Chondrocyte (in vitro differentiated cells): ENCODE measurements around the gene HUNK. TPM values are rescaled to one million over a fixed set of nuclear protein-coding genes. Genes with fewer than 3 reads are reported as not detected.

Experiments
- DNase-seq: peaks from one replicate; pipeline ENCODE4 v3.0.0; 2021; ENCODE audit warnings: mixed read lengths, low spot score
- H3K27ac Mint-ChIP-seq: one replicate; pipeline ENCODE4 v1.8.0; 2021; ENCODE audit warnings: mild to moderate bottlenecking, moderate library complexity, mixed read lengths; ENCODE audit not compliant: unreplicated experiment
- H3K27me3 Mint-ChIP-seq: 2 replicates; pipeline ENCODE4 v1.8.0; 2021; ENCODE audit warnings: low read depth, mixed read lengths
- H3K36me3 Mint-ChIP-seq: 2 replicates; pipeline ENCODE4 v1.8.0; 2021; ENCODE audit warnings: low read depth, mixed read lengths
- H3K4me1 Mint-ChIP-seq: 2 replicates; pipeline ENCODE4 v1.8.0; 2021; ENCODE audit warnings: low read depth, mild to moderate bottlenecking, mixed read lengths
- H3K4me3 Mint-ChIP-seq: one replicate; pipeline ENCODE4 v1.8.0; 2021; ENCODE audit warnings: mild to moderate bottlenecking, moderate library complexity, mixed read lengths; ENCODE audit not compliant: unreplicated experiment
- H3K9me3 Mint-ChIP-seq: 2 replicates; pipeline ENCODE4 v1.8.0; 2021; ENCODE audit warnings: low read depth, mixed read lengths
- total RNA-seq: library from RNA; stranded (reverse); gene quantifications from 3 replicates; pipeline ENCODE4 v1.2.1, GENCODE V29; 2021
- TF ChIP-seq, protein P1 (sequence below): fragments of 200-600 bp; sonication (generic); IDR thresholded peaks from 2 replicates; pipeline ENCODE4 v1.5.0; 2021; ENCODE audit warnings: antibody characterized with exemption, mild to moderate bottlenecking, moderate library complexity

HUNK gene
- total RNA-seq, 1 donor from 2014 or later = 1.6 TPM

DNA sequence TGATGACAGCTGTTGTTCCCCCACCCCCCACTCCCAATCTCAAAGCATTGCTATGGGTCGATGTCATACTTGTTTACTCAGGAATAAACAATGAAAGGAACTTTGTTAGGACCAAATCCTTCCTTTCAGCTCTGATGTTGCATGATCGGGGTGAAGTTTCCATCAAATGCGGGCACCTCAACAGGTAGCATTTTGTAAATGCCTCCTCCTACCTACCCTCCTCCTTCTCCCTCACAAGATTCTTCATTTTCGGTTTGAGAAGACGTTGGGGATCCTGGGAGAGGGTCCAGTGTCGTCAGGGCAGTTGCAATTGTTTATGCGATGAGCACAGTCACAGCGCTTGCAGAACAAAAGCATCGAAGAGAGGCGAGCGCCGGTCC lies 758 bp upstream of the HUNK start:
- peaks cover 4% of the 10 kb centered on the region for H3K27me3 Mint-ChIP-seq
- no peak overlapping the region for H3K27ac Mint-ChIP-seq
- peaks cover 23% of the 10 kb centered on the region for H3K4me1 Mint-ChIP-seq
- H3K9me3 Mint-ChIP-seq = no peaks in the 10 kb centered on the region
- TF ChIP-seq, protein P1, sequence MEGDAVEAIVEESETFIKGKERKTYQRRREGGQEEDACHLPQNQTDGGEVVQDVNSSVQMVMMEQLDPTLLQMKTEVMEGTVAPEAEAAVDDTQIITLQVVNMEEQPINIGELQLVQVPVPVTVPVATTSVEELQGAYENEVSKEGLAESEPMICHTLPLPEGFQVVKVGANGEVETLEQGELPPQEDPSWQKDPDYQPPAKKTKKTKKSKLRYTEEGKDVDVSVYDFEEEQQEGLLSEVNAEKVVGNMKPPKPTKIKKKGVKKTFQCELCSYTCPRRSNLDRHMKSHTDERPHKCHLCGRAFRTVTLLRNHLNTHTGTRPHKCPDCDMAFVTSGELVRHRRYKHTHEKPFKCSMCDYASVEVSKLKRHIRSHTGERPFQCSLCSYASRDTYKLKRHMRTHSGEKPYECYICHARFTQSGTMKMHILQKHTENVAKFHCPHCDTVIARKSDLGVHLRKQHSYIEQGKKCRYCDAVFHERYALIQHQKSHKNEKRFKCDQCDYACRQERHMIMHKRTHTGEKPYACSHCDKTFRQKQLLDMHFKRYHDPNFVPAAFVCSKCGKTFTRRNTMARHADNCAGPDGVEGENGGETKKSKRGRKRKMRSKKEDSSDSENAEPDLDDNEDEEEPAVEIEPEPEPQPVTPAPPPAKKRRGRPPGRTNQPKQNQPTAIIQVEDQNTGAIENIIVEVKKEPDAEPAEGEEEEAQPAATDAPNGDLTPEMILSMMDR = no peak
- DNase-seq = no peak
- H3K36me3 Mint-ChIP-seq = no peaks in the 10 kb centered on the region
- H3K4me3 Mint-ChIP-seq = peak overlapping the region; percentile 80

DNA sequence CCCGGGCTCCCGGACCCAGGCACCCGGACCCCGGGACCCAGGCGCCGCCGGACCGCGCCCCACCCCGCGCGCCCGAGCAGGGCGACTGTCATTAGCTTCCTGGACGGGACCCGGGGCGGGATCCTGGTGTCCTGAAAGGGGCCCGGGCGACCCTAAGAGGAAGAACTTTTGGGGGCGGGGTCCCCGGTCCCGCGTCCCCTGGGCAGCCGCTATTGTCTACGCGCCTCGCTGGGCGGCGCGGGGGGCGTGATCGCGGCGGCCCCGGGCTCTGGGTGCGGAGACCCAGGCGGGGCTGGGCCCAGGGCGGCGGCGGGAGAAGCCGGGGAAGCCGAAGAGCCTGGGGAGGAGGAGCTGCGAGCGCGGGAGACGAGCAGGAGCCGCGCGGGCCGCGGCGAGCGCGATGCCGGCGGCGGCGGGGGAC lies 465 bp downstream of the HUNK start:
- TF ChIP-seq, protein P1 = no peak
- Mint-ChIP-seq H3K4me3 (peak overlapping the region; percentile 80), H3K9me3 (no peaks in the 10 kb centered on the region), H3K4me1 (peaks cover 23% of the 10 kb centered on the region), H3K27me3 (peaks cover 4% of the 10 kb centered on the region), H3K27ac (no peak overlapping the region), H3K36me3 (no peaks in the 10 kb centered on the region)
- DNase-seq = no peak

DNA sequence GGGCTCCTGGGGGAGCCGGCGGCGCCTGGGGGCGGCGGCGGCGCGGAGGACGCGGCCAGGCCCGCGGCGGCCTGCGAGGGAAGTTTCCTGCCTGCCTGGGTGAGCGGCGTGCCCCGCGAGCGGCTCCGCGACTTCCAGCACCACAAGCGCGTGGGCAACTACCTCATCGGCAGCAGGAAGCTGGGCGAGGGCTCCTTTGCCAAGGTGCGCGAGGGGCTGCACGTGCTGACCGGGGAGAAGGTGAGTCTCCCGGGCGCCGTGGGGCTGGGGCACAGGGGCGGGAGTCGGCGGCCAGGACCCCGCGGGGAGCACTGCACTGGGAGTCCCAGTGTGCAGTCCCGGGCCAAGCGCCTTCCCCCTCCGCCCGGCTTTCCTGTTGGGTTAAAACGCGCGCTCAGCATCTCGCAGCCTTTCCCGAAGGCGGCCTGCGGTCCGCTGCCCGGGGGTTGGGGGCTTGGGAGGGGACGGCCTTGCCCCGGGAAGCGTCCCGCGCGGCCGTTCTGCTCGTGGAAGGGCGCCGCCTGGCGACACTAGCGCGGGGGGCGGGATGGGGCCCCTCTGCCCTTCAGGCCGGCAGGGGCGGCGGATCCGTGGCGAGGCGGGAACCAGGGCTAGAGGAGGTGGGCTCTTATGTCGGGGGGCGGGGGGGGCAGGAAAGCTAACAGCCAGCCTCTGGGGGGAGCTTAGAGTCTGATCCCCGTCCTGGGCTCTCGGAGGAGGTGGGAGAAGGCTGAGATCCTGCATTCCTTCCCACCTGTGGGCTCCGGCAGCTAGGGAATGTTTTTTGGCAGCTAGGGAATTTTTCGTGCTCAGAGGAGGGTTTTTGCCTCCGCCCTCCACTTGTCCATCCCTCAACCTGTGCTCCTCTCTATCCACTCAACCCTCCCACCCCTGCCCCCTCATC lies 1.1 kb downstream of the HUNK start:
- H3K9me3 Mint-ChIP-seq = no peaks in the 10 kb centered on the region
- H3K4me3 Mint-ChIP-seq = peak overlapping the region; percentile 57
- no peak overlapping the region for H3K27ac Mint-ChIP-seq
- peaks cover 29% of the 10 kb centered on the region for H3K4me1 Mint-ChIP-seq
- no peak for DNase-seq
- TF ChIP-seq, protein P1 = peak; percentile 86
- peaks cover 3% of the 10 kb centered on the region for H3K27me3 Mint-ChIP-seq
- no peaks in the 10 kb centered on the region for H3K36me3 Mint-ChIP-seq

DNA sequence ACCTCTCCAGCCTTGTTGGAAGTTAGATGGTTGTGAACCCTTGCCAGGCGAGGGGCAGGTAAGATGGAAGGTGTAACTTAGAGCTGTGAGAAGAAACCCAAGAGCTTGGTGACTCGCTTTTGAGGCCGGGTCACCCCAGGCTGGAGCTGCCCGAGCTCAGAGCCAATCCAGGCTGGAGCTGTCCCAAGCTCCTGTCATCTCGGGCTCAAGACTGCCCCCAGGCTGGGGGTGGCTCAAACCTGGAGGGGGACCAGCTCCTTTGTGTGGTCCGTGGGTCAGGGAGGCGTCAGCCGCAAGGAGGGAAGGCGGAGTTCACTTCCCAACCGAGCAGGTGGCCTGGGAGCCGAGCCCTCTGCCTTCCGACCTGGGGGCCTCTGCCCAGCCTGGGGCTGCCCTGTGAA lies 2.0 kb downstream of the HUNK start:
- Mint-ChIP-seq H3K4me3 (peak overlapping the region; percentile 49), H3K27ac (no peak overlapping the region), H3K36me3 (no peaks in the 10 kb centered on the region)

DNA sequence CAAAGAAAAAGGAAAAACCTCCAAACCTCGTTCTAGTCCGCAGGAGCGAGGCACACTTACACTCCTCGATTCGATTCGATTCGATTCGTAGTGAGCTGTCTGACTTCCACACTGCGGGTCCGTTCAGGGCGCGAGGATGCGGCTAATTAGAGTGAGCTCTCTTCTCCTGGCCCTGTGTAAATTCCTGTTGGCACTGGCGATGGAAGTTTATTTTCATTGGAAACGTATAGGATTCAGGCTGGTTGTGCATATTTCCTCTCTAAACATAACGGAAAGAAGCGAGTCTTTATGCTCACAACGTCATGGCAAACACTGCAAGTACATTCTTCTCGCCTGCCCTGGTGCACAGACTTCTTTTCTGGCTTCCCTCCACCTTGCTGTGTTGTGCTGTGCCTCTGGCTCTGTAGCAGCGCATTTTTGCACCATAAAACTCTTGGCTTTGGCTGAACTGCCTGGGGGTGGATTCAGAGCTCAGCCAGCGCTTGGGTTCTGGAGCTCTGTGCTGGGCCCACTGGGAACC lies 2.7 kb downstream of the HUNK start:
- no peak for DNase-seq

More for the DNA sequence above, 2.0 kb downstream of the HUNK start:
- Mint-ChIP-seq H3K27me3 (peaks cover under 1% of the 10 kb centered on the region), H3K4me1 (peaks cover 32% of the 10 kb centered on the region), H3K9me3 (no peaks in the 10 kb centered on the region)
- TF ChIP-seq, protein P1 = no peak
- DNase-seq = no peak

More for the DNA sequence above, 2.7 kb downstream of the HUNK start:
- Mint-ChIP-seq H3K9me3 (no peaks in the 10 kb centered on the region), H3K36me3 (no peaks in the 10 kb centered on the region), H3K27me3 (no peaks in the 10 kb centered on the region), H3K4me3 (peak overlapping the region; percentile 39), H3K4me1 (peaks cover 32% of the 10 kb centered on the region), H3K27ac (peak overlapping the region; percentile 11)
- TF ChIP-seq, protein P1 = no peak
